Transverse colon (tissue), 4 donors: ENCODE results near the gene WWC1.

Source experiments
- EP300 ChIP-seq: sonication (generic); formaldehyde crosslinking; IDR thresholded peaks from one replicate; pipeline ENCODE4 v1.6.1; 2017; ENCODE audit warnings: antibody characterized with exemption, low read depth
- POLR2A ChIP-seq: fragments of 450-650 bp; IDR thresholded peaks from one replicate; pipeline ENCODE4 v1.6.1; 2016; ENCODE audit warnings: antibody characterized with exemption, mild to moderate bottlenecking, moderate library complexity
- POLR2AphosphoS5 ChIP-seq, 3 donors: sonication (generic); formaldehyde crosslinking; IDR thresholded peaks; one replicate each; pipeline ENCODE4 v1.6.1; 2016; ENCODE audit warnings: antibody characterized with exemption in 3 of 3
- TF ChIP-seq, protein P1 (sequence below), 5 experiments: fragments of 200-600 bp in 3 of 5; fragments of 450-650 bp in 2 of 5; sonication (generic) in 3 of 5; IDR thresholded peaks; 1 replicate in 2 of 5; 2 replicates in 3 of 5; pipeline ENCODE4 v1.5.1; 2016 to 2017; ENCODE audit warnings: antibody characterized with exemption in 5 of 5, inconsistent platforms in 3 of 5, mild to moderate bottlenecking in 2 of 5, moderate library complexity in 1 of 5

- TF ChIP-seq POLR2A, result no peak
- TF ChIP-seq, protein P1, sequence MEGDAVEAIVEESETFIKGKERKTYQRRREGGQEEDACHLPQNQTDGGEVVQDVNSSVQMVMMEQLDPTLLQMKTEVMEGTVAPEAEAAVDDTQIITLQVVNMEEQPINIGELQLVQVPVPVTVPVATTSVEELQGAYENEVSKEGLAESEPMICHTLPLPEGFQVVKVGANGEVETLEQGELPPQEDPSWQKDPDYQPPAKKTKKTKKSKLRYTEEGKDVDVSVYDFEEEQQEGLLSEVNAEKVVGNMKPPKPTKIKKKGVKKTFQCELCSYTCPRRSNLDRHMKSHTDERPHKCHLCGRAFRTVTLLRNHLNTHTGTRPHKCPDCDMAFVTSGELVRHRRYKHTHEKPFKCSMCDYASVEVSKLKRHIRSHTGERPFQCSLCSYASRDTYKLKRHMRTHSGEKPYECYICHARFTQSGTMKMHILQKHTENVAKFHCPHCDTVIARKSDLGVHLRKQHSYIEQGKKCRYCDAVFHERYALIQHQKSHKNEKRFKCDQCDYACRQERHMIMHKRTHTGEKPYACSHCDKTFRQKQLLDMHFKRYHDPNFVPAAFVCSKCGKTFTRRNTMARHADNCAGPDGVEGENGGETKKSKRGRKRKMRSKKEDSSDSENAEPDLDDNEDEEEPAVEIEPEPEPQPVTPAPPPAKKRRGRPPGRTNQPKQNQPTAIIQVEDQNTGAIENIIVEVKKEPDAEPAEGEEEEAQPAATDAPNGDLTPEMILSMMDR (IDR thresholded peaks at IDR 0.05), result no peak
- no peak for TF ChIP-seq POLR2AphosphoS5 (IDR thresholded peaks at IDR 0.05)
- no peak for TF ChIP-seq EP300
Observed at GRCh38 chr5:168364750-168365550, 73.5 kb downstream of the WWC1 start.
